Bronchial epithelial cell (primary cell): ENCODE data around the gene DDX50. TPM values are rescaled to one million over a fixed set of nuclear protein-coding genes. Genes with fewer than 3 reads are reported as not detected.
"Not testable (repeated sequence)": the region's sequence is repeated elsewhere in the genome, so short reads cannot be mapped to it uniquely, and the experiment has no call there.

ENCODE experiments used
- DNase-seq: peaks from one replicate; pipeline ENCODE4 v3.0.0-alpha.2; 2010; ENCODE audit warnings: low read depth
- FAIRE-seq: peaks from 2 replicates; lab custom pipeline; 2011; peaks lifted over from hg19 to GRCh38; lab: Jason Lieb, UNC
- H3K27me3 ChIP-seq: 2 replicates; pipeline ENCODE4 v1.5.1; 2011; ENCODE audit warnings: low read length; ENCODE audit not compliant: control insufficient read depth, insufficient read depth
- H3K36me3 ChIP-seq: 2 replicates; pipeline ENCODE4 v1.5.1; 2011; ENCODE audit warnings: low read length; ENCODE audit not compliant: control insufficient read depth, insufficient read depth
- H3K4me3 ChIP-seq: 2 replicates; pipeline ENCODE4 v1.5.1; 2011; ENCODE audit warnings: mild to moderate bottlenecking, low read depth, low read length, control low read depth
- CTCF ChIP-seq: IDR thresholded peaks from 2 replicates; pipeline ENCODE4 v1.5.1; 2011; ENCODE audit warnings: mild to moderate bottlenecking, moderate library complexity, low read length, control low read depth, inconsistent platforms; ENCODE audit not compliant: insufficient read depth, severe bottlenecking
- total RNA-seq: library from RNA; depleted of rRNA; stranded (reverse); fragments of >200 nt; gene quantifications from 2 replicates; pipeline ENCODE4 v1.2.1, GENCODE V29; 2014

DDX50 gene
- total RNA-seq, 1 donor from 2014 or later = 73.7 TPM

- H3K4me3 ChIP-seq = peak overlapping the region; percentile 100
- no peak for DNase-seq
- H3K27me3 ChIP-seq = no peaks in the 10 kb centered on the region
- no peak for TF ChIP-seq CTCF
- H3K36me3 ChIP-seq = peaks cover 1% of the 10 kb centered on the region
- FAIRE-seq = no peak
These were observed 56.1 kb downstream of the DDX50 start for GRCh38 chr10:68957284-68957615.

GRCh38 chr10:68957654-68958053, 56.5 kb downstream of the DDX50 start:
- DNase-seq (no peak), FAIRE-seq (no peak)
- Histone ChIP-seq H3K36me3 (peaks cover 3% of the 10 kb centered on the region), H3K27me3 (no peaks in the 10 kb centered on the region), H3K4me3 (peak overlapping the region; percentile 100)
- TF ChIP-seq CTCF = no peak

GRCh38 chr10:68959695-68960527, 58.8 kb downstream of the DDX50 start:
- no peak for TF ChIP-seq CTCF
- Histone ChIP-seq H3K27me3 (no peaks in the 10 kb centered on the region), H3K36me3 (peaks cover 10% of the 10 kb centered on the region), H3K4me3 (no peak overlapping the region)
- DNase-seq (no peak), FAIRE-seq (no peak)

GRCh38 chr10:68963151-68963550, 62.0 kb downstream of the DDX50 start:
- no peak for FAIRE-seq
- Histone ChIP-seq H3K27me3 (no peaks in the 10 kb centered on the region), H3K4me3 (no peak overlapping the region), H3K36me3 (peaks cover 22% of the 10 kb centered on the region)
- TF ChIP-seq CTCF = no peak
- DNase-seq = no peak

GRCh38 chr10:68973975-68974374, 72.9 kb downstream of the DDX50 start:
- FAIRE-seq (no peak), DNase-seq (no peak)
- H3K27me3 ChIP-seq = no peaks in the 10 kb centered on the region
- peaks cover 31% of the 10 kb centered on the region for H3K36me3 ChIP-seq
- no peak for TF ChIP-seq CTCF
- H3K4me3 ChIP-seq = no peak overlapping the region

- not testable (repeated sequence) for DNase-seq, H3K4me3 ChIP-seq, H3K27me3 ChIP-seq, FAIRE-seq
- H3K36me3 ChIP-seq = peaks cover 25% of the 10 kb centered on the region
These were observed 74.9 kb downstream of the DDX50 start for GRCh38 chr10:68975936-68976473.

- H3K36me3 ChIP-seq = peaks cover 17% of the 10 kb centered on the region
These were observed 78.6 kb downstream of the DDX50 start for GRCh38 chr10:68979738-68980137.

More at GRCh38 chr10:68979738-68980137, 78.6 kb downstream of the DDX50 start:
- H3K27me3 ChIP-seq, H3K4me3 ChIP-seq, DNase-seq, FAIRE-seq: not testable (repeated sequence)
